Ovary (tissue), 9 donors: ENCODE data around the gene TMEM88. TPM values are rescaled to one million over a fixed set of nuclear protein-coding genes. Genes with fewer than 3 reads are reported as not detected.
A peak's percentile ranks its signal among the peaks of the same experiment; 100 is the strongest.

Source experiments
- DNase-seq, 5 donors: peaks; one replicate each; pipeline ENCODE4 v3.0.0-alpha.2; 2019 to 2020
- H3K27ac ChIP-seq, 2 donors: fragments of 200-600 bp; one replicate each; pipeline versions ENCODE4 v1.5.1 to v1.8.0; 2019 to 2022
- H3K27me3 ChIP-seq: fragments of 200-600 bp; one replicate; pipeline ENCODE4 v1.8.0; 2022
- H3K36me3 ChIP-seq: fragments of 200-600 bp; sonication (generic); one replicate; pipeline ENCODE4 v1.5.1; 2019
- H3K4me1 ChIP-seq: one replicate; pipeline ENCODE4 v1.8.1; 2013; ENCODE audit warnings: mild to moderate bottlenecking, moderate library complexity; ENCODE audit not compliant: insufficient read depth
- H3K4me3 ChIP-seq: fragments of 200-600 bp; sonication (generic); one replicate; pipeline ENCODE4 v1.5.1; 2017
- H3K9me3 ChIP-seq, 2 donors: fragments of 200-600 bp in 1 of 2; sonication (generic) in 1 of 2; one replicate each; pipeline versions ENCODE4 v1.5.1 to v1.8.1; 2013 to 2019; ENCODE audit warnings: mild to moderate bottlenecking in 1 of 2, moderate library complexity in 1 of 2
- CTCF ChIP-seq, 3 donors: fragments of 450-650 bp in 2 of 3; fragments of 200-600 bp in 1 of 3; IDR thresholded peaks; one replicate each; pipeline versions ENCODE4 v1.5.1 to v1.8.0; 2016 to 2022; ENCODE audit warnings: antibody characterized with exemption in 3 of 3, mild to moderate bottlenecking in 1 of 3
- EP300 ChIP-seq: sonication (generic); formaldehyde crosslinking; IDR thresholded peaks from one replicate; pipeline ENCODE4 v1.6.1; 2017; ENCODE audit warnings: antibody characterized with exemption
- POLR2A ChIP-seq: fragments of 450-650 bp; IDR thresholded peaks from one replicate; pipeline ENCODE4 v1.6.1; 2017; ENCODE audit warnings: antibody characterized with exemption, mild to moderate bottlenecking, moderate library complexity
- WGBS, 3 donors: extraction: QIAGEN DNeasy Blood & Tissue Kit in 1 of 3; methylation state at CpG; one replicate each; pipeline versions ENCODE4 v1.1.5 to v1.1.7; 2013 to 2017; 5-methylcytosine and 5-hydroxymethylcytosine counted together
- intact Hi-C, 4 donors: fragments of 100-400 bp; cut with DNase I; formaldehyde crosslinking; loops; one replicate each; pipeline versions ENCODE4 v1.11.0 to v1.15.1; 2022 to 2023
- polyA plus RNA-seq, 2 donors: library from polyadenylated mRNA; stranded (reverse); fragments of 200-250 nt in 1 of 2; fragments of 350-450 nt in 1 of 2; fragmentation: Illumina TruSeq in 1 of 2; extraction: RNeasy Lipid Tissue Mini Kit (QIAGEN cat#74804) in 1 of 2; gene quantifications; one replicate each; pipeline ENCODE4 v1.2.3, GENCODE V29; 2013 to 2014
- total RNA-seq, 7 donors: library from RNA; depleted of rRNA in 2 of 7; stranded (reverse); fragments of >200 nt in 2 of 7; fragmentation: NEBNext Ultra II Directional in 3 of 7; extraction: Animal tissue kit (Norgen Biotek cat#: 25700) in 3 of 7; gene quantifications; one replicate each; pipeline versions ENCODE4 v1.1.0 to v1.2.4, GENCODE V29; 2016 to 2023
- donor health status: DM: no; HTN: no; CAD: no; lungs with moderate emphysema.
- donor health status: DM: no; HTN: no; CAD: no.
- donor health status: Bipolar disorder and iron deficiency.
- donor health status: DM: yes; HTN: yes; CAD: no.
- donor health status: DM: no; HTN: no; CAD: no.
- donor health status: DM: yes; HTN: yes; CAD: no.

TMEM88 gene
- total and polyA plus RNA-seq, 9 donors = 2.1 to 17.8 (median 8.2) TPM

DNA sequence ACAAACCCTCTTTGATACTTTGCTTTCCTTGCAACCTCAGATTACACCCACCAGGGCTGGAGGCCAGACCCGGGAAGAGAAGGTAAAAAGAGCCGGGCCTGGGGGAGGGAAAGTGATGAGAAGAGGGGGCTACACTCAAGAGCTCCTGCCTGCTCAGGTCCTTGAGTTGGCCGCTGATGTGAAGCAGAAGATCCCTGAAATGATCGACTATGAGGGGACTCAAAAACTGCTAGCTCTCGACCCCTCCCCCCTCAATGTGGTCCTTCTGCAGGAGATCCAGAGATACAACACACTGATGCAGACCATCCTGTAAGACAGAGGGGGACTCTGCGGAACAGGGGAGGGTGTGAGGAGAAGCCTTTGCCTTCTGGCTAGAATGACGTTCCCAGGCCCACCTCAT lies 23.6 kb upstream of the TMEM88 start:
- TF ChIP-seq CTCF (IDR thresholded peaks at IDR 0.05) (no peak), EP300 (no peak)
- Histone ChIP-seq H3K4me3 (no peak overlapping the region), H3K27me3 (no peaks in the 10 kb centered on the region), H3K27ac (no peak overlapping the region), H3K9me3 (no peaks in the 10 kb centered on the region), H3K4me1 (peaks cover 7% of the 10 kb centered on the region), H3K36me3 (no peaks in the 10 kb centered on the region)
- intact Hi-C loops = loop anchor here in 1 of 4 donors (10.0 kb wide), 1 partner anchor 206 kb away; the partner anchor contains the start of gene SAT2
- DNase-seq = no peak
- WGBS, 3 donors = 74 to 78% (median 74%) methylated on average over 7 of the region's 7 CpGs

DNA sequence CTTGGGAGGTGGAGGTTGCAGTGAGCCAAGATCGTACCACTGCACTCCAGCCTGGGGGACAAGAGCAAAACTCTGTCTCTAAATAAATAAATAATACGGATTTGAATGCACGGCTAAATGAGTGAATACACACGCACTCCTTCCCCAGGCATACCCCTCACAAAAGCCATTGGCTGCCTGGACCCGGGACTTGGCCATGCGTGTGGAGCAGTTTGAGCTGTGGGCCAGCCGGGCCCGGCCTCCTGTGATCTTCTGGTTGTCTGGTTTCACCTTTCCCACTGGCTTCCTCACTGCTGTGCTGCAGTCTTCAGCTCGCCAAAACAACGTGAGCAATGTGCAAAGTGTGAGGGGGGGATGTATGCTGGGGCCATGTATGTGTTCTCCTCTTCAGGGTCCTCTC lies 22.4 kb upstream of the TMEM88 start:
- H3K4me1 ChIP-seq = peaks cover 7% of the 10 kb centered on the region
- H3K4me3 ChIP-seq = no peak overlapping the region
- 71 to 81% (median 80%) methylated on average over 10 of the region's 10 CpGs for WGBS, 3 donors
- H3K27me3 ChIP-seq = no peaks in the 10 kb centered on the region
- DNase-seq = peak in 1 of 5 donors; percentile 41
- H3K9me3 ChIP-seq = no peaks in the 10 kb centered on the region
- no peak for TF ChIP-seq CTCF (IDR thresholded peaks at IDR 0.05)
- no peak for TF ChIP-seq EP300
- no peak for TF ChIP-seq POLR2A
- intact Hi-C loops = loop anchor here in 1 of 4 donors (10.0 kb wide), 1 partner anchor 208 kb away; the partner anchor contains the start of gene SAT2
- H3K36me3 ChIP-seq = no peaks in the 10 kb centered on the region
- H3K27ac ChIP-seq = no peak overlapping the region

GRCh38 chr17:7833011-7833794 lies 21.7 kb upstream of the TMEM88 start:
- peak in 3 of 5 donors; percentile 35 to 57 (median 45) for DNase-seq
- Histone ChIP-seq H3K4me3 (peak overlapping the region; percentile 95), H3K9me3 (no peaks in the 10 kb centered on the region), H3K27me3 (no peaks in the 10 kb centered on the region), H3K27ac (peak overlapping the region in 1 of 2 donors; percentile 99), H3K4me1 (peaks cover 7% of the 10 kb centered on the region), H3K36me3 (no peaks in the 10 kb centered on the region)
- no peak for TF ChIP-seq CTCF (IDR thresholded peaks at IDR 0.05)
- intact Hi-C loops = loop anchor here in 1 of 4 donors (10.0 kb wide), 1 partner anchor 208 kb away; the partner anchor contains the start of gene SAT2
- 28 to 34% (median 29%) methylated on average over 19 of the region's 19 CpGs for WGBS, 3 donors

GRCh38 chr17:7833795-7834541 lies 20.9 kb upstream of the TMEM88 start, which contains the start of gene KDM6B:
Gene KDM6B (plus strand): TSS chr17:7834217. CDS start chr17:7845555, 11,338 bp downstream.
- TF ChIP-seq CTCF (IDR thresholded peaks at IDR 0.05) (peak in 1 of 3 donors; percentile 6), POLR2A (peak; percentile 36), EP300 (no peak)
- peak; percentile 92 to 96 (median 93) for DNase-seq
- H3K4me3 ChIP-seq = peak within 1 kb of the TSS; percentile 95
- no peaks in the 10 kb centered on the region for H3K27me3 ChIP-seq
- H3K4me1 ChIP-seq = peaks cover 9% of the 10 kb centered on the region
- H3K36me3 ChIP-seq = no peaks in the 10 kb centered on the region
- intact Hi-C loops = loop anchor here in 2 of 4 donors (2.0 to 10.0 kb wide), 2 partner anchors 19 to 209 kb away; partner anchors contain the start of gene SAT2 (in 1 of the 2)
- peak within 1 kb of the TSS; percentile 97 to 99 for H3K27ac ChIP-seq
- H3K9me3 ChIP-seq = no peaks in the 10 kb centered on the region
- WGBS, 3 donors = 1% methylated on average over 43 to 49 of the region's 49 CpGs
